Astrocyte (in vitro differentiated cells and primary cell): ENCODE results near the gene RSAD1. TPM values are rescaled to one million over a fixed set of nuclear protein-coding genes. Genes with fewer than 3 reads are reported as not detected.

ENCODE experiments used
- DNase-seq: peaks from one replicate; pipeline ENCODE4 v3.0.0-alpha.2; 2010; ENCODE audit warnings: low read depth
- FAIRE-seq: peaks from 2 replicates; lab custom pipeline; 2011; peaks lifted over from hg19 to GRCh38; lab: Jason Lieb, UNC
- H2AFZ ChIP-seq: 2 replicates; pipeline ENCODE4 v1.6.0; 2012; ENCODE audit warnings: low read depth, low read length, inconsistent platforms
- H3K27ac ChIP-seq: 2 replicates; pipeline ENCODE4 v1.5.1; 2011; ENCODE audit warnings: low read depth, low read length, inconsistent platforms
- H3K27me3 ChIP-seq: 2 replicates; pipeline ENCODE4 v1.6.0; 2011; ENCODE audit warnings: low read length, inconsistent platforms; ENCODE audit not compliant: insufficient read depth
- H3K36me3 ChIP-seq: 2 replicates; pipeline ENCODE4 v1.5.1; 2011; ENCODE audit warnings: low read length, inconsistent platforms; ENCODE audit not compliant: insufficient read depth
- H3K4me1 ChIP-seq: 2 replicates; pipeline ENCODE4 v1.5.1; 2011; ENCODE audit warnings: low read length, inconsistent platforms; ENCODE audit not compliant: insufficient read depth
- H3K4me2 ChIP-seq: 2 replicates; pipeline ENCODE4 v1.6.0; 2012; ENCODE audit warnings: low read length, inconsistent platforms
- H3K4me3 ChIP-seq: 2 replicates; pipeline ENCODE4 v1.5.1; 2011; ENCODE audit warnings: low read depth, mild to moderate bottlenecking, low read length, inconsistent platforms; ENCODE audit not compliant: insufficient read depth
- H3K79me2 ChIP-seq: 2 replicates; pipeline ENCODE4 v1.6.0; 2012; ENCODE audit warnings: mild to moderate bottlenecking, low read length, inconsistent platforms; ENCODE audit not compliant: insufficient read depth
- H3K9ac ChIP-seq: 2 replicates; pipeline ENCODE4 v1.6.0; 2012; ENCODE audit warnings: mild to moderate bottlenecking, low read length, inconsistent platforms
- H3K9me3 ChIP-seq: 2 replicates; pipeline ENCODE4 v1.5.1; 2012; ENCODE audit warnings: low read depth, mild to moderate bottlenecking, low read length, inconsistent platforms; ENCODE audit not compliant: insufficient read depth
- H4K20me1 ChIP-seq: 2 replicates; pipeline ENCODE4 v1.6.0; 2012; ENCODE audit warnings: low read length, inconsistent platforms; ENCODE audit not compliant: insufficient read depth
- H3K27ac Mint-ChIP-seq: one replicate; pipeline ENCODE4 v1.8.0; 2021; ENCODE audit warnings: mild to moderate bottlenecking, mixed read lengths; ENCODE audit not compliant: unreplicated experiment
- H3K27me3 Mint-ChIP-seq: one replicate; pipeline ENCODE4 v1.8.0; 2021; ENCODE audit warnings: low read depth, mixed read lengths; ENCODE audit not compliant: unreplicated experiment
- H3K36me3 Mint-ChIP-seq: one replicate; pipeline ENCODE4 v1.8.0; 2021; ENCODE audit warnings: low read depth, mixed read lengths; ENCODE audit not compliant: unreplicated experiment
- H3K4me1 Mint-ChIP-seq: one replicate; pipeline ENCODE4 v1.8.0; 2021; ENCODE audit warnings: low read depth, mixed read lengths; ENCODE audit not compliant: unreplicated experiment
- H3K4me3 Mint-ChIP-seq: one replicate; pipeline ENCODE4 v1.8.0; 2021; ENCODE audit warnings: mild to moderate bottlenecking, moderate library complexity, mixed read lengths; ENCODE audit not compliant: unreplicated experiment
- H3K9me3 Mint-ChIP-seq: one replicate; pipeline ENCODE4 v1.8.0; 2021; ENCODE audit warnings: mild to moderate bottlenecking, mixed read lengths; ENCODE audit not compliant: unreplicated experiment
- EZH2 ChIP-seq: IDR thresholded peaks from 2 replicates; pipeline ENCODE4 v1.6.1; 2012; ENCODE audit warnings: mild to moderate bottlenecking, low read length, inconsistent platforms; ENCODE audit not compliant: insufficient read depth
- total RNA-seq: library from RNA; stranded (reverse); gene quantifications from 2 replicates; pipeline ENCODE4 v1.2.1, GENCODE V29; 2021
- TF ChIP-seq, protein P1 (sequence below): IDR thresholded peaks from 2 replicates; pipeline ENCODE4 v1.5.1; 2011; ENCODE audit warnings: low read depth, mild to moderate bottlenecking, inconsistent platforms, low read length, moderate library complexity; ENCODE audit not compliant: insufficient read depth

Gene RSAD1
- total RNA-seq, 1 donor from 2014 or later = 18.8 TPM

GRCh38 chr17:50531428-50532025, 52.9 kb downstream of the RSAD1 start:
- Histone ChIP-seq H3K4me3 (no peak overlapping the region), H3K79me2 (no peaks in the 10 kb centered on the region), H2AFZ (no peak overlapping the region), H3K36me3 (no peaks in the 10 kb centered on the region), H3K4me1 (peaks cover 11% of the 10 kb centered on the region), H3K9me3 (no peaks in the 10 kb centered on the region), H3K27ac (no peak overlapping the region), H4K20me1 (no peaks in the 10 kb centered on the region), H3K9ac (no peak overlapping the region), H3K4me2 (no peak overlapping the region), H3K27me3 (peaks cover 21% of the 10 kb centered on the region)
- peaks cover 9% of the 10 kb centered on the region for H3K36me3 Mint-ChIP-seq
- DNase-seq (no peak), FAIRE-seq (no peak)
- TF ChIP-seq, protein P1, sequence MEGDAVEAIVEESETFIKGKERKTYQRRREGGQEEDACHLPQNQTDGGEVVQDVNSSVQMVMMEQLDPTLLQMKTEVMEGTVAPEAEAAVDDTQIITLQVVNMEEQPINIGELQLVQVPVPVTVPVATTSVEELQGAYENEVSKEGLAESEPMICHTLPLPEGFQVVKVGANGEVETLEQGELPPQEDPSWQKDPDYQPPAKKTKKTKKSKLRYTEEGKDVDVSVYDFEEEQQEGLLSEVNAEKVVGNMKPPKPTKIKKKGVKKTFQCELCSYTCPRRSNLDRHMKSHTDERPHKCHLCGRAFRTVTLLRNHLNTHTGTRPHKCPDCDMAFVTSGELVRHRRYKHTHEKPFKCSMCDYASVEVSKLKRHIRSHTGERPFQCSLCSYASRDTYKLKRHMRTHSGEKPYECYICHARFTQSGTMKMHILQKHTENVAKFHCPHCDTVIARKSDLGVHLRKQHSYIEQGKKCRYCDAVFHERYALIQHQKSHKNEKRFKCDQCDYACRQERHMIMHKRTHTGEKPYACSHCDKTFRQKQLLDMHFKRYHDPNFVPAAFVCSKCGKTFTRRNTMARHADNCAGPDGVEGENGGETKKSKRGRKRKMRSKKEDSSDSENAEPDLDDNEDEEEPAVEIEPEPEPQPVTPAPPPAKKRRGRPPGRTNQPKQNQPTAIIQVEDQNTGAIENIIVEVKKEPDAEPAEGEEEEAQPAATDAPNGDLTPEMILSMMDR = no peak
- TF ChIP-seq EZH2 = no peak
- H3K27me3 Mint-ChIP-seq = peaks cover 80% of the 10 kb centered on the region
- H3K27ac Mint-ChIP-seq = no peak overlapping the region
- peaks cover 11% of the 10 kb centered on the region for H3K4me1 Mint-ChIP-seq
- H3K9me3 Mint-ChIP-seq = peaks cover 6% of the 10 kb centered on the region
- no peak overlapping the region for H3K4me3 Mint-ChIP-seq

GRCh38 chr17:50532452-50533024, 53.9 kb downstream of the RSAD1 start, which contains the start of gene EPN3:
EPN3 (plus strand) TSS chr17:50532735; CDS start chr17:50536557, 3,822 bp downstream.
- Mint-ChIP-seq H3K4me1 (peaks cover 11% of the 10 kb centered on the region), H3K9me3 (peaks cover 6% of the 10 kb centered on the region), H3K36me3 (peaks cover 9% of the 10 kb centered on the region), H3K27ac (no peak within 1 kb of the TSS), H3K27me3 (peaks cover 79% of the 10 kb centered on the region), H3K4me3 (peak within 1 kb of the TSS; percentile 67)
- no peak within 1 kb of the TSS for H3K4me3 ChIP-seq
- peaks cover 11% of the 10 kb centered on the region for H3K4me1 ChIP-seq
- peaks cover 21% of the 10 kb centered on the region for H3K27me3 ChIP-seq
- H2AFZ ChIP-seq = peak within 1 kb of the TSS; percentile 38
- H3K9ac ChIP-seq = no peak within 1 kb of the TSS
- H3K36me3 ChIP-seq = no peaks in the 10 kb centered on the region
- peak; percentile 57 for TF ChIP-seq EZH2
- TF ChIP-seq, protein P1 = no peak
- H3K9me3 ChIP-seq = no peaks in the 10 kb centered on the region
- no peak within 1 kb of the TSS for H3K27ac ChIP-seq
- DNase-seq = no peak
- H3K79me2 ChIP-seq = no peaks in the 10 kb centered on the region
- no peak for FAIRE-seq
- H4K20me1 ChIP-seq = no peaks in the 10 kb centered on the region
- peak within 1 kb of the TSS; percentile 74 for H3K4me2 ChIP-seq

GRCh38 chr17:50533185-50533584, 54.5 kb downstream of the RSAD1 start:
- H3K36me3 Mint-ChIP-seq = peaks cover 9% of the 10 kb centered on the region
- H2AFZ ChIP-seq = no peak overlapping the region
- peaks cover 75% of the 10 kb centered on the region for H3K27me3 Mint-ChIP-seq
- H3K9me3 Mint-ChIP-seq = peaks cover 3% of the 10 kb centered on the region
- H3K27ac ChIP-seq = no peak overlapping the region
- H3K36me3 ChIP-seq = no peaks in the 10 kb centered on the region
- no peak for FAIRE-seq
- H3K9ac ChIP-seq = no peak overlapping the region
- no peak for DNase-seq
- H3K79me2 ChIP-seq = no peaks in the 10 kb centered on the region
- no peaks in the 10 kb centered on the region for H4K20me1 ChIP-seq
- H3K4me3 ChIP-seq = no peak overlapping the region
- H3K4me1 ChIP-seq = peaks cover 11% of the 10 kb centered on the region
- H3K27me3 ChIP-seq = peaks cover 21% of the 10 kb centered on the region
- H3K4me3 Mint-ChIP-seq = peak overlapping the region; percentile 67
- H3K4me2 ChIP-seq = peak overlapping the region; percentile 74
- no peak overlapping the region for H3K27ac Mint-ChIP-seq
- peaks cover 11% of the 10 kb centered on the region for H3K4me1 Mint-ChIP-seq
- TF ChIP-seq, protein P1 = no peak
- no peak for TF ChIP-seq EZH2
- no peaks in the 10 kb centered on the region for H3K9me3 ChIP-seq
